Stimulated activated naive CD8-positive, alpha-beta T cell treated with anti-CD3 and anti-CD28 coated beads, Interleukin-15, amount 100 ng/mL, for 72 hours (primary cell): Measurements from ENCODE around the gene SLC25A5.
"Not testable (repeated sequence)": the region's sequence is repeated elsewhere in the genome, so short reads cannot be mapped to it uniquely, and the experiment has no call there.

Source experiments
- ATAC-seq: fragments of 150-1000 bp; cut with Tn5 transposase; 2 replicates; pipeline ENCODE4 v1.10.0; 2021; ENCODE audit warnings: mild to moderate bottlenecking, moderate library complexity
- DNase-seq, 2 donors: peaks; one replicate each; pipeline ENCODE4 v3.0.0; 2021 to 2022
- H3K27ac Mint-ChIP-seq, 2 donors: one replicate each; pipeline ENCODE4 v1.8.0; 2022; ENCODE audit warnings: mild to moderate bottlenecking in 2 of 2, mixed read lengths in 2 of 2, moderate library complexity in 2 of 2
- H3K27me3 Mint-ChIP-seq: one replicate; pipeline ENCODE4 v1.8.0; 2022; ENCODE audit warnings: mixed read lengths
- H3K4me1 Mint-ChIP-seq: one replicate; pipeline ENCODE4 v1.8.0; 2022; ENCODE audit warnings: mild to moderate bottlenecking, mixed read lengths
- H3K4me3 Mint-ChIP-seq, 2 donors: one replicate each; pipeline ENCODE4 v1.8.0; 2022; ENCODE audit warnings: mild to moderate bottlenecking in 2 of 2, mixed read lengths in 2 of 2, moderate library complexity in 1 of 2
- H3K9me3 Mint-ChIP-seq, 2 donors: one replicate each; pipeline ENCODE4 v1.8.0; 2022; ENCODE audit warnings: mixed read lengths in 2 of 2

The SLC25A5 gene

DNA sequence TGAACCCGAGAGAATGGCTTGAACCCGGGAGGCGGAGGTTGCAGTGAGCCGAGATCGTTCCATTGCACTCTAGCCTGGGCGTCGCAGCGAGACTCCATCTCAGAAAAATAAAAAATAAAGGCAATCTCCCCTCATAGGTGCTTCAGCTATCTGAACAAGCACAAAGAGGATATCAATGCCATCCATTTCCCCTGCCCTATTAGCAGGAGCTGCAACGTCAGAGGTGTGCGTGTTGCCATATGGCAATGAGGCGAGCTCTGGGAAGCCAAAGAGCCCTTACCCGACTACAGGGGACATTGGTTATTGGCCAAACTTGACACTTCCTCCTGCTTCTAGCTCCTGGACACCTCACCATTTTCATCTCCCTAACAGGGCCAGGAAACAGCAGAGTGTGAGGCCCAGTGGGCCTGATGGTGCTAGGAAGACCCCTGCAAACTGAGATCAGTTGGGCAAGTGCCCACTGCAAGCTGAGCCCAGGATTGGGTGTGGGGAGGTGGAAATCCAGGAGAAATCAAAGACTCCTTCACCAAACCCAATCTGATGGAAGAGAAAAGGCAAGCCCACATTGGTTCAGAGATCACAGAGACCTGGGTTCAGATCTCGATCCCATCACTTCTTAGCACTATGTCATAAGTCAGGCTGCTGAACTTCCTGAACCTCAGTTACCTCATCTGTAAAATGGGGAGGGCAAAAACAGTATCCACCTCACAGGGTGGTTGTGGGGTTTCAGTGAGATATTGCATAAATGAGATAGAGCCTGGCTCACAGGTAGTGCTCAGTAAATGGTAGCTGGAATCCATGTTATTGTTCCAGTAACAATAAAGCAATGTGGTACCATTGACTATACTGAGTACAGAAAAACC lies 21.2 kb downstream of the SLC25A5 start:
- Mint-ChIP-seq H3K9me3 (no peaks in the 10 kb centered on the region), H3K4me3 (no peak overlapping the region), H3K27me3 (no peaks in the 10 kb centered on the region), H3K4me1 (peaks cover 5% of the 10 kb centered on the region), H3K27ac (no peak overlapping the region)
- no peak for DNase-seq
- ATAC-seq, result no peak

DNA sequence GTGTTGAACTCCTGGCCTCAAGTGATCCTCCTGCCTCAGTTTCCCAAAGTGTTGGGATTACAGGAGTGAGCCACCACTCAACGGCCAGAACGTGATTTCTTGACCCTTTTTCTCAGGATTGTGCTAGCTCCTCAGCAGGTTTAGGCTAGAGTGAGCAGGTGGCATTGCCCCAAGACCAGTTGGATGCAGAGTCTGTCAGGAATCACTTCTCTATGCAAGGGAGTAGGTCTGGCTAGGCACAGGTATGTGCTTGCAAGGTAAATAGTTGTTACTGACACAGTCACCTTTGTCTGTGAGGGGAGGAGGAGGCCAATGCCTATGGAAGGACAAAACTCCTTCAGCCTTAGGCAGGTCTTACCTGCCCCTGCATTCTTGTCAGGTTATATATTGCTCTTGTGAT lies 24.2 kb downstream of the SLC25A5 start:
- DNase-seq (no peak), ATAC-seq (no peak)
- Mint-ChIP-seq H3K4me1 (peaks cover 14% of the 10 kb centered on the region), H3K9me3 (no peaks in the 10 kb centered on the region), H3K27ac (no peak overlapping the region), H3K27me3 (no peaks in the 10 kb centered on the region), H3K4me3 (no peak overlapping the region)

DNA sequence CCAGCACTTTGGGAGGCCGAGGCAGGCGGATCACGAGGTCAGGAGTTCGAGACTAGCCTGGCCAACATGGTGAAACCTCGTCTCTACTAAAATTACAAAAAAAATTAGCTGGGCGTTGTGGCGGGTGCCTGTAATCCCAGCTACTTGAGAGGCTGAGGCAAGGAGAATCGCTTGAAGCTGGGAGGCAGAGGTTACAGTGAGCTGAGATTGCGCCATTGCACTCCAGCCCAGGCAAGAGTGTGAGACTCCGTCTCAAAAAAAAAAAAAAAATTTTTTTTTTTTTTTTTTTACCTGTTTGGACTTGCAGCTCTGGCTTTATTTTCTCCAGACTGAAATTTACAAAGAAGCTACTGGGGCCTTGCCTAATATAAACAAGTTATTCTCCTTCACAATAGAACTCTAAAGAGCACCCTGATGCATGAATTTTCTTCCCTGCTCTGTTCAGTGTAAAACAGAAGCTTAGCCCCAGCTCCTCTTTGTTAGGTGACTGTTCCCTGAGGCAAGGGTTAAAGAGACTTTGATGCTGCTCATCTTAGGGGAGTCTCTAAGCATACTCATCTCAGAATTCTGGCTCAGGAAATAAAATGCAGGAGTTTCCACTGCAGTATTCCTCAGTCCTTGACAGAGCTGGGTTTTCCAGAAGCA lies 25.7 kb downstream of the SLC25A5 start:
- ATAC-seq, DNase-seq, H3K27me3 Mint-ChIP-seq, H3K9me3 Mint-ChIP-seq, H3K27ac Mint-ChIP-seq, H3K4me3 Mint-ChIP-seq: not testable (repeated sequence)
- peaks cover 14% of the 10 kb centered on the region for H3K4me1 Mint-ChIP-seq

DNA sequence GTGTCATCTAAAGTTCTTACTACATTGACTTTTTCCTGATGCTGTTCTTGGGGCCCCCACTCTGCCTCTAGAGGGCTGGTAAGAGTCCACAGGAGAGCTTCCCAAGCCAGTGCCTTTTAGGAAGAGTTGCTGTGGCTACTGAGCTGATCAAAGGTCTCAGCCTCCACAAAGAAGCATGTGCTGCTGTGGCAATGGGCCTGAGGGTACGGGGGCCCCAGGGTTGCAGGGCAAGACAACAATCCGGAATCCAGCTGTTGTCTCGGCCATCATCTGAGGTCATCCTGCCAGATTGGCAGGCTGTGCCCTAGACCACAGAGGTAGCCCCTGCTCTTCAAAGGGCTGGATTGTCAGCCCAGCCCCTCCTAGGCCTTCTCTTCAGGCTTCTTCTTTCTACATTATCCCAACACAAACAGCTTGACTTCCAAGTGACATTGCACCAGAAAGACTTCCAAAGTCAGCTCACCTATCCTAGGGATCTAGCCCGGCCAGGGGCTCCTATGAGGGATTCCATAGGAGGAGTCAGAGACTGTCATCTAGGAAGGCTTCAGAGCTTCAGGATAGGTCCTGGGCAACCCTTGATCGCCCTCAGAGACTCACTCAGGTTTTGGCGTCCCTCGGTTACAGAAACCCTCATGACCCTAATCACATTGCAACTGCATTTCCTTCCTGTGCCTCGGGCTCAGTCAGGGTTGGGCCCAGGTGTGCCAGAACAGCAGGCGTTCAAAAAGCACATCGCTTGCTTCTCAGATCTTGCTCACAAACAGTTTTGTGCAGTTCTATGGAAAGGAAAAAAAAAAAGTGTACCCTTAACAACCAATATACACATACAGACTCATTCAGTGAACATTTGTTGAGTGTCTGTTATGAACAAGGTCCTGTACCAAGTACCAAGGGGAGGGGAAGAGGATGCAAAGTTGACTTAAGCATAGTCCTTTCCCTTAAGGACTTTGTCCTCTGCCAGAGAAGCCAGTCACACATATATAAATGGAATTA lies 27.8 kb downstream of the SLC25A5 start:
- no peak for DNase-seq
- ATAC-seq, result no peak
- peaks cover 14% of the 10 kb centered on the region for H3K4me1 Mint-ChIP-seq
- H3K27ac Mint-ChIP-seq, result peak overlapping the region; percentile 19 to 50
- H3K27me3 Mint-ChIP-seq, result no peaks in the 10 kb centered on the region
- H3K9me3 Mint-ChIP-seq, result no peaks in the 10 kb centered on the region
- no peak overlapping the region for H3K4me3 Mint-ChIP-seq

DNA sequence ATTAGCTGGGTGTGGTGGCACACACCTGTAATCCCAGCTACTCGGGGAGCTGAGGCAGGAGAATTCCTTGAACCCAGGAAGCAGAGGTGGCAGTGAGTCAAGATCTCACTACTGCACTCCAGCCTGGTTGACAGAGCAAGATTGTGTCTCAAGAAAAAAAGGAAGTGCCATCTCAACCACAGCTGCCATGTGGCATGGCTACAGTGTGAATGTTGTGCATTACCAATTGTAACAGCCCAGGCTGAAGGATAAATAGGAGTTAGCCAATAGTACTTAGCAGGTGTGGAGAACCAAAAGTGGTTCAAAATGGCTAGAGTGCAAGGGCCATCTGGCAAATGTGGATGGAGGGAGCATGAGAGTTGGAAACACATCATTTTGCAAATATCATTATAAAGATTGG lies 28.9 kb downstream of the SLC25A5 start:
- DNase-seq (no peak), ATAC-seq (no peak)
- H3K27me3 Mint-ChIP-seq, result no peaks in the 10 kb centered on the region
- H3K27ac Mint-ChIP-seq, result no peak overlapping the region
- peaks cover 14% of the 10 kb centered on the region for H3K4me1 Mint-ChIP-seq
- no peaks in the 10 kb centered on the region for H3K9me3 Mint-ChIP-seq
- H3K4me3 Mint-ChIP-seq, result no peak overlapping the region

DNA sequence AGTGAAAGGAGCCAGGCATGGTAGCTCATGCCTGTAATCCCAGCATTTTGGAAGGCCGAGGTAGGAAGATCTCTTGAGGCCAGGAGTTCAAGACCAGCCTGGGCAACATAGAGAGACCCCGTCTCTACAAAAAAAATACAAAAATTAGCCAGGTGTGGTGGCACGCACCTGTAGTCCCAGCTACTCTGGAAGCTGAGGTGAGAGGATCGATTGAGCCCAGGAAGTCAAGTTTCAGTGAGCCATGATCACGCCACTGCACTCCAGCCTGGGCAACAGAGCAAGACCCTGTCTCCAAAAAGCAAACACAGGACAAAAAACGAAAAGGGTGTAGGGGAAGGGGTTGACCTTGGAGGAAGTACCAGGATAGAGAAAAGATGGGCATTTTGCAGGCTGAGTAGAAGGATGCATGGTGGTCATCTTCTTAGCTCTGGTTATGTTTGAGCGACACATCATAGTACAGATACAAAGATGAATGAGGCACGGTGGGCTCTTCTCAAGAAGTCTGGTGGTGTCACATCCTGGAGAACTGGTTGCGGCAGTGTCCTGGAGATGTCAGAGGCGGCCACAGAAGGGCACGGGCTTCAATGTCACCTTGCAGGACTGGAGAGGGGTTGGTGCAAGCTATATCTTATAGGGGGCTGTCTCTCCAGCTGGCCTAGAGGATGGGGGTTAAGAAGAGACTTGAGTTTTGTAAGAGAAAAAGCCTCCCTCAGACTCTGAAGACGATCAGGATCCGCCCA lies 32.0 kb downstream of the SLC25A5 start:
- Mint-ChIP-seq H3K27me3 (no peaks in the 10 kb centered on the region), H3K27ac (no peak overlapping the region), H3K9me3 (no peaks in the 10 kb centered on the region), H3K4me3 (no peak overlapping the region), H3K4me1 (peaks cover 20% of the 10 kb centered on the region)
- DNase-seq (no peak), ATAC-seq (no peak)

DNA sequence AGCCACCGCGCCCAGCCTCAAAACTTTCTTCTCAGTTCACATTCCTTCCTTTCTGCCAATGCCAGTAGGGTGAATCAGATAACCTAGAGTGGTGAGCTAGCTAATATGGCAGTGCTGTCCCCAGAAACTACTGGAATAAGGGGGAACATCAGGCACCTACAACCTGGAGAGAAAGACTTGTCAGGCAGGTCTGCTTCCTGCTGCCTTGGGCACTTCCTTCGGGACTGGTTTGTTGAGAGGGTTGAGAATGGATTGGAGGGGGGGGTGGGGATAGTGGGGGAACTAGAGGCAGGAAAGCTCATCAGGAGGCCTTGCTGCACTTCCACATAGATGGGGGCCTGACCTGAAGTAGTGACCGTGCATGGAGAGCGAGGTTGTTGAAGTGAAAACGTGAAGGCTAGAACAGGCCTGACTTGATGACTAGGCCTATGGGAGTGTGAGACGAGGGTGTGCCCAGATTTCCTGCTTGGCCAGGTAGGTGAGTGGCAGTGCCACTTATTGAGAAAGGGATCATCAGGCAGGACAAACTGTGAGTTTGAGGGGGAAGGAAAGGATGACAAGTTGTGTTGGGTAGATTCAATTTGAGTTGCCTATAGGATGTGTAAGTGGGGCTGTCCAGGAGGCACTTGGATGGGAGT lies 33.4 kb downstream of the SLC25A5 start:
- Mint-ChIP-seq H3K27ac (no peak overlapping the region), H3K4me3 (no peak overlapping the region), H3K4me1 (peaks cover 11% of the 10 kb centered on the region), H3K27me3 (no peaks in the 10 kb centered on the region), H3K9me3 (no peaks in the 10 kb centered on the region)
- DNase-seq (no peak), ATAC-seq (no peak)

DNA sequence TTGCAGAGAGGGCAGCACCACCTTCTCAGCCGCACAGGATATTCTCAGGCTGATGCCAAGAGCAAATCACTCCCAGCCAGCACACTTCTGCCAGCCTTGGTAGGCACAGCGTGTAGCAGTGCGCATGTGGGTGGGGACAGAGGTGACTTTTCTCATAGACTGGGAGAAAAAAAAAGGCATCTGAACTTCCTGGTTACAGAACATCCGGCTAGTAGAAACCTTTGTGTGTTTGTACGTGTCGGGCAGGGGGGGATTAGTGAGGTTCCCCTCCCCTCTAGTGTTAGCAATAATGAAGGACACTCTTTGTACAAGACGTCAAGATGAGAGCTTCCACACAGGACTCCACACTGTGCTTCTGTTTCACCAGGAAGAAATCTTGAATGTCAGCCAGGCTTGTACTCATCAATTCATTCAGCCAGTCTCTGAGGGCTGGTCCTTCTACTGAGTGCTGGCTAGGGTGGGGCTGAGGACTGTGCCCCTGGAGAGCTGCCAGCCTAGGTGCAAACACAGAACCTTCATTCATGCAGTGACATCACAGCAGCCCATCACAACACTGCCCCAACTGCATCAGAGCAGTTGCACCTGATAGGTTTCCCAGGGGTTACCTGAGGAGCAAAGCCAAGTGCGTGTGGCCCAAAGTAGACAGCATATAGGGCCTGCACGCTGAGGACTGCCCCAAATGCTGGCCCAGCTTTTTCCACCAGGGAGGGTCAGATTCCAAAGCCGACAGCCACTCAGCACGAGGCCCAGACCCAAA lies 34.7 kb downstream of the SLC25A5 start:
- peak; percentile 41 for ATAC-seq
- peak overlapping the region in 1 of 2 donors; percentile 71 for H3K27ac Mint-ChIP-seq
- peak overlapping the region in 1 of 2 donors; percentile 72 for H3K4me3 Mint-ChIP-seq
- H3K27me3 Mint-ChIP-seq, result no peaks in the 10 kb centered on the region
- no peak for DNase-seq
- peaks cover 6% of the 10 kb centered on the region for H3K4me1 Mint-ChIP-seq
- no peaks in the 10 kb centered on the region for H3K9me3 Mint-ChIP-seq

DNA sequence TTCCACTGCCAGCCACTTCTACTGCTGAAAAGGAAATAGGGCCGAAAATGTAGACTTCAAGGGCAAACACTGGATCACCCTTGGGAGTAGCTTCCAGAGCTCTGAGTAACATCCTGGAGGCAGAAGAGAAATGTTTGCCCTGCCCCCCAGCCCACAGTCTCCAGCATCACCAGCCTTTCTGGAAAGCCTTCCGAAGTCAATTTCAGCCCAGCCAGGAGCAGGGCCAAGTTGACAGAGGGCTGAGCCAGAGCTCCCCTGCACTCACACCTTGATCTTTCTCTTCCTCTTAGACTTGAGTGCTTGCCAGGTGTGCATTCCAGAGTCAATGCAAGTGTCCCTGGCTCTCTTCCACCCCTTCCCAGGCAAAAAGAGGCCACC lies 35.2 kb downstream of the SLC25A5 start:
- Mint-ChIP-seq H3K27ac (no peak overlapping the region), H3K4me3 (no peak overlapping the region), H3K9me3 (no peaks in the 10 kb centered on the region), H3K4me1 (peaks cover 6% of the 10 kb centered on the region), H3K27me3 (no peaks in the 10 kb centered on the region)
- ATAC-seq, result no peak
- no peak for DNase-seq

DNA sequence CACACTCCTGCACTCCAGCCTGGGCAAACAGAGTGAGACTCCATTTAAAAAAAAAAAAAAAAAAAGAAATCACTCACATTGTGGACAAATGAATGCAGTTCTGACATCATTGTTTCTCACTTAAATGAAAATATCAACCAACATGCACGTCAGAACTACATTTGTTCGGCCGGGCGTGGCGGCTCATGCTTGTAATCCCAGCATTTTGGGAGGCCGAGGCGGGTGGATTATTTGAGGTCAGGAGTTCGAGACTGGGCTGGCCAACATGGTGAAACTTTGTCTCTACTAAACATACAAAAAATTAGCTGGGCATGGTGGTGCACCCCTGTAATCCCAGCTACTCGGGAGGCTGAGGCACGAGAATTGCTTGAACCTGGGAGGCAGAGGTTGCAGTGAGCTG lies 36.9 kb downstream of the SLC25A5 start:
- not testable (repeated sequence) for H3K27ac Mint-ChIP-seq, DNase-seq, H3K4me1 Mint-ChIP-seq, H3K4me3 Mint-ChIP-seq, H3K9me3 Mint-ChIP-seq, ATAC-seq, H3K27me3 Mint-ChIP-seq

DNA sequence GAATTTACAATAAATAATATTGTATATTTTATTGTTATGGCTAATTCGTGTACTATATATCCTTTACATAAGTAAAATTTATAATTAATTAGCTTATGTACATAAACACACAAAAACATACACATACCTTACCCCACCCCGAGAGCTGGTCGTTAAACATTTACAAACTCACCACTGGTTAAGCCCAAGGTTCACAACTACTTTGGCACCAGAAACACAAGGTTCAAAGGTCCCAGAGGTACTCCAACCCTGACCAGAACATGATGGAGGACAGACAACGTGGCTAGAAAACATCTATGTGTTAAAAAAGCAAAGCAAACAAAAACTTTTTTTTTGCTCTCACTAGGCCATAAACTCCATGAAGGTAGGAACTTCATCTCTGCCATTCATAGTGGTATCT lies 37.7 kb downstream of the SLC25A5 start:
- Mint-ChIP-seq H3K27me3 (no peaks in the 10 kb centered on the region), H3K9me3 (no peaks in the 10 kb centered on the region), H3K4me3 (no peak overlapping the region), H3K27ac (no peak overlapping the region), H3K4me1 (peaks cover 6% of the 10 kb centered on the region)
- ATAC-seq (no peak), DNase-seq (no peak)

DNA sequence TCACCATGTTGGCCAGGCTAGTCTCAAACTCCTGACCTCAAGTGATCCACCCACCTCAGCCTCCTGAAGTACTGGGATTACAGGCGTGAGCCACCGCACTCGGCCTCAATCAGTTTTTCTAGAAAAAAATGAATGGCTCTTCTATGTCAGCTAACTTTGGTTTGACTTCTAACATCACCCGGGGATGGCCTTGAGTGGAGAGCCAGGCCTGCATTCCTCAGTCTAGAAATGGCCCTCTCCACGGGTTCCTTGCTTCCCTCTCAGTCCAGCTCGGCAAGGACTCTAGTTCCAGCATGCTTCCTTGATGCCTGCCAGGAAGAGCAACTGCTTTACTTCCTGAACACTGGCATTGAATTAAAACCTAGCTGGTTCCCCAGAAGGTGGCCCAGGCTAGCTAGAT lies 39.0 kb downstream of the SLC25A5 start:
- ATAC-seq, result no peak
- Mint-ChIP-seq H3K27ac (no peak overlapping the region), H3K4me3 (no peak overlapping the region), H3K4me1 (peaks cover 6% of the 10 kb centered on the region), H3K27me3 (no peaks in the 10 kb centered on the region), H3K9me3 (no peaks in the 10 kb centered on the region)
- no peak for DNase-seq

DNA sequence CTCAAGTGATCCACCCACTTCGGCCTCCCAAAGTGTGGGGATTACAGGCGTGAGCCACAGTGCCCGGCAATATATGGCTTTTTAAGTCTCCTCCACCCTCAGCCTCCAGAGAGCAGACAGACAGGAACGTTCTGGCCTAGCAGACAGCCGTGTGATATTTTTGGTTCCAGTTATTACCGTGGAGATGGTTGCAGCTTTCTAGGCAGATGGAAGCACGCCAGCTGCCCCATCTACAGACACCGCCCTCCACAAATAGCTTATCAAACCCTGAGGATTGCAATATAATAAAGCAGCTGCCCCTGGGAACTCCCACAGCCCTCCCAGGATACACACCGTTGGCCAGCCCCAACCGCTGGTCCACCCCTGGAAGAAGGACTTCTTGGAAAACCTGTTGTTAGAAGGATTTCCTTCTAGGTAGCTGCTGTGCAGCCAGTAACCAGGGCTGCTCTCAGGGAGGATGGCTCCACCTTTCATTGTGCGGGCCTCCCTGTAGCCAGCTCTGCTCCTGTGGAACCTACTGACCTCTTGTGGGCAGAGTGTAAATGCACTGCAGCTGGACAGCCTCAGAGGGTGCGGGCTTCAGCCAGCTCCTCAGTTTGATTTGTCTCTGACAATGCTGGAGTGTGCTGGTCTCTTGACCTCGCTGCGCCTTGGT lies 44.0 kb downstream of the SLC25A5 start:
- ATAC-seq (peak; percentile 69), DNase-seq (peak in 1 of 2 donors; percentile 10)
- Mint-ChIP-seq H3K9me3 (no peaks in the 10 kb centered on the region), H3K4me1 (peaks cover 6% of the 10 kb centered on the region), H3K4me3 (no peak overlapping the region), H3K27me3 (no peaks in the 10 kb centered on the region), H3K27ac (no peak overlapping the region)
